ENCODE measurements around the gene EIPR1.

Gene EIPR1

GRCh38 chr2:3172265-3172935 lies 205.2 kb downstream of the EIPR1 start:
- no peak for DNase-seq (ENCODE audit: insufficient read length, low spot score)
- no peak for FAIRE-seq
- TF ChIP-seq CTCF (IDR thresholded peaks at IDR 0.05; ENCODE audit: insufficient read depth, missing control alignments), result no peak

GRCh38 chr2:3171564-3172264 lies 205.9 kb downstream of the EIPR1 start:
- TF ChIP-seq CTCF (IDR thresholded peaks at IDR 0.05; ENCODE audit: insufficient read depth, missing control alignments), result no peak
- FAIRE-seq (no peak), DNase-seq (ENCODE audit: insufficient read length, low spot score) (no peak)

GRCh38 chr2:3170792-3171455 lies 206.7 kb downstream of the EIPR1 start:
- DNase-seq (ENCODE audit: insufficient read length, low spot score), result no peak
- FAIRE-seq, result no peak
- TF ChIP-seq CTCF (IDR thresholded peaks at IDR 0.05; ENCODE audit: insufficient read depth, missing control alignments), result no peak

- DNase-seq (ENCODE audit: insufficient read length, low spot score) (no peak), FAIRE-seq (no peak)
- TF ChIP-seq CTCF (IDR thresholded peaks at IDR 0.05; ENCODE audit: insufficient read depth, missing control alignments), result no peak
Measured at GRCh38 chr2:3169106-3169870, 208.3 kb downstream of the EIPR1 start.

- TF ChIP-seq CTCF (IDR thresholded peaks at IDR 0.05; ENCODE audit: insufficient read depth, missing control alignments), result no peak
- DNase-seq (ENCODE audit: insufficient read length, low spot score) (no peak), FAIRE-seq (no peak)
Measured at GRCh38 chr2:3168230-3168891, 209.3 kb downstream of the EIPR1 start.

DNA sequence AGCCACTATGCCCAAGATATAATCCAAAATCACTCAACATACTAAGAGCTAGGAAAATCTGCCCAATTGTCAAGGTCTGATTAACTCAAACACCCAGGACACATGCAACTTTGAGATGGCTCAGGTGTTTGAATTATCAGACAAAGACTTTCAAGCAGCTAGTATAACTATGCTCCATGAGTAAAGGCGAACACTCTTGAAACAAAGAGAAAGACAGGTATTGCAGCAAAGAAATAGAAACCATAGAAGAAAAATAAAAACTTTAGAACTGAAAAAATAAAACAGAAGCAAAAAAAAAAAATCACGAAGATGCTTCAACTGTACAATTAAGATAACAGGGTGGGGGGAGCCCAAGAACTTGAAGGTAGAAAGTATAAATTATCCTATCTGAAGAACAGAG lies 214.2 kb downstream of the EIPR1 start:
- FAIRE-seq (no peak), DNase-seq (ENCODE audit: insufficient read length, low spot score) (no peak)
- no peak for TF ChIP-seq CTCF (IDR thresholded peaks at IDR 0.05; ENCODE audit: insufficient read depth, missing control alignments)

All from D721Med (cell line).